NCI-H748 treated with DMSO at 0.1 percent for 48 hours (cell line): ENCODE data around the gene FOXN4.

ENCODE experiments used
- DNase-seq: peaks from one replicate; lab custom pipeline; 2025; lab: John Stamatoyannopoulos, UW

Gene FOXN4

GRCh38 chr12:109258607-109259544 lies 50.2 kb downstream of the FOXN4 start:
- DNase-seq = no peak

GRCh38 chr12:109258201-109258600 lies 50.9 kb downstream of the FOXN4 start:
- no peak for DNase-seq

GRCh38 chr12:109256011-109256410 lies 53.1 kb downstream of the FOXN4 start:
- DNase-seq = no peak

- no peak for DNase-seq
Observed at GRCh38 chr12:109255377-109255776, 53.7 kb downstream of the FOXN4 start.

- DNase-seq = no peak
Observed at GRCh38 chr12:109253913-109254544, 55.1 kb downstream of the FOXN4 start.

- no peak for DNase-seq
Observed at GRCh38 chr12:109252799-109253198, 56.3 kb downstream of the FOXN4 start.

- DNase-seq = no peak
Observed at GRCh38 chr12:109250523-109250922, 58.6 kb downstream of the FOXN4 start.

- no peak for DNase-seq
Observed at GRCh38 chr12:109247831-109248654, 61.0 kb downstream of the FOXN4 start.

GRCh38 chr12:109246221-109246620 lies 62.9 kb downstream of the FOXN4 start:
- DNase-seq = no peak

GRCh38 chr12:109244073-109244472 lies 65.0 kb downstream of the FOXN4 start:
- no peak for DNase-seq

GRCh38 chr12:109241936-109242335 lies 67.1 kb downstream of the FOXN4 start:
- no peak for DNase-seq

- DNase-seq = no peak
Observed at GRCh38 chr12:109240365-109240764, 68.7 kb downstream of the FOXN4 start.

GRCh38 chr12:109239691-109240090 lies 69.4 kb downstream of the FOXN4 start:
- DNase-seq = no peak

- DNase-seq = no peak
Observed at GRCh38 chr12:109239179-109239578, 69.9 kb downstream of the FOXN4 start.

GRCh38 chr12:109236257-109236656 lies 72.8 kb downstream of the FOXN4 start:
- DNase-seq = no peak

GRCh38 chr12:109234012-109234411 lies 75.1 kb downstream of the FOXN4 start:
- DNase-seq = no peak

GRCh38 chr12:109232731-109233130 lies 76.4 kb downstream of the FOXN4 start:
- no peak for DNase-seq

GRCh38 chr12:109230193-109230592 lies 78.9 kb downstream of the FOXN4 start:
- DNase-seq = no peak

GRCh38 chr12:109228664-109229063 lies 80.4 kb downstream of the FOXN4 start:
- DNase-seq = no peak
